ENCODE results near the gene TXNDC12. TPM values are rescaled to one million over a fixed set of nuclear protein-coding genes. Genes with fewer than 3 reads are reported as not detected.
"Not testable (repeated sequence)": the region's sequence is repeated elsewhere in the genome, so short reads cannot be mapped to it uniquely, and the experiment has no call there.

TXNDC12 gene
- 10 to 100 TPM in 3 of 4 donors, 1 to 10 TPM in 1; 5.9 to 67.1 (median 39.1) TPM for total RNA-seq

DNA sequence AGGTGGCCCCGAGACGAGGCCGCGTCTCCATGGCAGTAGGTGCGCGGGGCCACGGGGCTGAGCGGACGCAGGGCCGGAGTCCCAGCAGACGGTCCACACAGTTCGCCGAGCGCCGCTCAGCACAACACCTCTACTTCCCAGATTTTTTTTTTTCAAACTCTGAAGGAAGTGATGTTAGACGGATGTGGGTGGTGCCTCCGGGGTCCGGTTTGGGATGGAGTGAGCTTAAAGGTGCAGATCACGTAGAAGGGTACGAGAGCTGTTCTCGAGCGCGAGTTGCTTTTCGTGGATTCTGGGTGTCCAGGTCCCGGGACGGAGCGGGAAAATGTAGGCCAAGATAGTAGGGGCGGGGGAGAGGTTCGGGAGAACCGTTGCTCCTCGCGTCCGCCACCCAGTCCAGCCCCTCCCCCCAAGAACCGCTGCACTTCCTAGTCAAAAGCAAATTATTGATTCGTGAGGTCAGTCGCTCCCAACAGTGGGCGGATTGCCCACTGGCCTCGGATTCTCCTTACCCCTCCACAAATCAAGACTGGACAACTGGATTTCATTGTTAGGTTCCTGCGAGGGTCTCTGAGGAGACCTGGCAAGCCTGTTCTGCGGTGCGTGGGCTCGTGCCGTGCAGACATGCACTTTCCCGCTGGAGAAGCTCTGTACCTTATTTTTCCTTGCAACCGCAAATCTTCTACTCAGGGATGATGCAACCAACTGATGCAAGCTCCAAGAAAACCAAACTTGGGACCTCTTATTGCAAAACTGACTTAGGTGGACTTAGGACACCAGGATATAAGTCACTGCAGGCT is at the start of gene TXNDC12:
TXNDC12 (minus strand) TSS at position 126 of the 800 bp plus-strand sequence; CDS start at position 31, 95 bp downstream.
- Histone ChIP-seq H3K4me1 (peaks cover 0 to 10% of the 10 kb centered on the region in 2 donors), H3K27me3 (no peaks in the 10 kb centered on the region), H3K27ac (peak within 1 kb of the TSS; percentile 90), H3K4me3 (peak within 1 kb of the TSS; percentile 65 to 77), H3K9me3 (no peaks in the 10 kb centered on the region), H3K36me3 (no peaks in the 10 kb centered on the region)
- peak; percentile 42 to 65 for TF ChIP-seq POLR2A (IDR thresholded peaks at IDR 0.05)
- TF ChIP-seq, protein P1, sequence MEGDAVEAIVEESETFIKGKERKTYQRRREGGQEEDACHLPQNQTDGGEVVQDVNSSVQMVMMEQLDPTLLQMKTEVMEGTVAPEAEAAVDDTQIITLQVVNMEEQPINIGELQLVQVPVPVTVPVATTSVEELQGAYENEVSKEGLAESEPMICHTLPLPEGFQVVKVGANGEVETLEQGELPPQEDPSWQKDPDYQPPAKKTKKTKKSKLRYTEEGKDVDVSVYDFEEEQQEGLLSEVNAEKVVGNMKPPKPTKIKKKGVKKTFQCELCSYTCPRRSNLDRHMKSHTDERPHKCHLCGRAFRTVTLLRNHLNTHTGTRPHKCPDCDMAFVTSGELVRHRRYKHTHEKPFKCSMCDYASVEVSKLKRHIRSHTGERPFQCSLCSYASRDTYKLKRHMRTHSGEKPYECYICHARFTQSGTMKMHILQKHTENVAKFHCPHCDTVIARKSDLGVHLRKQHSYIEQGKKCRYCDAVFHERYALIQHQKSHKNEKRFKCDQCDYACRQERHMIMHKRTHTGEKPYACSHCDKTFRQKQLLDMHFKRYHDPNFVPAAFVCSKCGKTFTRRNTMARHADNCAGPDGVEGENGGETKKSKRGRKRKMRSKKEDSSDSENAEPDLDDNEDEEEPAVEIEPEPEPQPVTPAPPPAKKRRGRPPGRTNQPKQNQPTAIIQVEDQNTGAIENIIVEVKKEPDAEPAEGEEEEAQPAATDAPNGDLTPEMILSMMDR (IDR thresholded peaks at IDR 0.05): no peak
- intact Hi-C loops (cut with DNase I; ENCODE audit: low total_unique reads): no loop called here
- DNase-seq: peak; percentile 71 to 83

DNA sequence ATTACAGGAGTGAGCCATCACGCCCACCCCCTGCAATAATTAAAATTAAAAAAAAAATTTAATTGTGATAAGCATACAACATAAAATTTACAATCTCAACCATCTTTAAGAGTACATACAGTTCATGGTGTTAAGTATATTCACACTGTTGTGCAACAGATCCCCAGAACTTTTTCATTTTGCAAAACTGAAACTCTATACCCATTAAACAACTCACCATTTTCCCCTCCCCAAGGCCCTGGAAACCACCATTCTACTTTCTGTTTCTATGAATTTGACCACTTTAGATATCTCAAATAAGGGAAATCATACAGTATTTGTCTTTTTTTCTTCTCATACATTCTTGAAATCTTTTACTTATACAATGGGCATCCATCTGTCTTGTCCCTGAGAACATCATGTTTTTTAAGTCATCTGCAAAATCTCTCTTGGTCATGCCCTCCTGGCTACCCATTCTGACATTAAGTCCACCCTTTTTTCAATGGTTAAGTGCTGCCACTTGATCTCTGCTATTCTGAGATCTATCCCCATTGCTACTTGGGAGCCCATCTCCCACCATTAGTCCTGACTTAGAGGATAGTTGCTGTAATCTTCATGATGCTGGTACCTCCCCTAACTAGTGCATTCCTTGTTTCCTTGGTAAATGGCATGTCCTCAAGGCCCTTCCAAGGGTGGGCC is 47.5 kb upstream of the TXNDC12 start:
- Histone ChIP-seq H3K27ac (no peak overlapping the region), H3K9me3 (no peaks in the 10 kb centered on the region), H3K4me1 (no peaks in the 10 kb centered on the region), H3K36me3 (no peaks in the 10 kb centered on the region), H3K4me3 (no peak overlapping the region), H3K27me3 (no peaks in the 10 kb centered on the region)
- DNase-seq: no peak
- TF ChIP-seq POLR2A (IDR thresholded peaks at IDR 0.05): no peak
- TF ChIP-seq, protein P1 (IDR thresholded peaks at IDR 0.05): no peak
- intact Hi-C loops (cut with DNase I; ENCODE audit: low total_unique reads): no loop called here

DNA sequence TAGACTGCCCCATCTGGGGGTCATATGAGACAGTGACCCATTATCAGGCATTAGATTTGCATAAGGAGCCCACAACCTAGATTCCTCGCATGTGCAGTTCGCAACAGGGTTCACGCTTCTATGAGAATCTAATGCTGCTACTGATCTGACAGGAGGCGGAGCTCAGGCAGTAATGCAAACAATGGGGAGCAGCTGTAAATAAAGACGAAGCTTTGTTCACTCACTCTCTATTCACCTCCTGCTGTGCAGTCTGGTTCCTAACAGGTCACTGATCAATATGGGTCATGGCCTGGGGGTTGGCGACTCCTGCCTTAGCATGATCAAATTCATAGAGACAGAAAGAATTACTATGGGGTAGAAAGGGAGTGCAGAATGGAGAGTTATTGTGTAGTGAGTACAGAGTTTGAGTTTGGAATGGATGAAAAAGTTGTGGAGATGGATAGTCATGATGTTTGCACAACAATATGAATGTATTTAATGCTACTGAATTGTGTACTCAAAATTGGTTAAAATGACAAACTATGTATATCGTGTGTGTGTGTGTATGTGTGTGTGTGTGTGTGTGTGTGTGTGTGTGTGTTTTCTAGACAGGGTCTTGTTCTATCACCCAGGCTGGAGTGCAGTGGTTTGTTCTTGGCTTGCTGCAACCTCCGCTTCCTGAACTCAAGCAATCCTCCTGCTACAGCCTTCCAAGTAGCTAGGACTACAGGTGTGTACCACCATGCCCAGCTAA is 43.3 kb upstream of the TXNDC12 start:
- Histone ChIP-seq H3K36me3 (no peaks in the 10 kb centered on the region), H3K27me3 (no peaks in the 10 kb centered on the region), H3K4me1 (no peaks in the 10 kb centered on the region), H3K9me3 (no peaks in the 10 kb centered on the region), H3K27ac (no peak overlapping the region), H3K4me3 (no peak overlapping the region)
- no peak for DNase-seq
- TF ChIP-seq, protein P1 (IDR thresholded peaks at IDR 0.05): no peak
- no peak for TF ChIP-seq POLR2A (IDR thresholded peaks at IDR 0.05)
- intact Hi-C loops (cut with DNase I; ENCODE audit: low total_unique reads): no loop called here

DNA sequence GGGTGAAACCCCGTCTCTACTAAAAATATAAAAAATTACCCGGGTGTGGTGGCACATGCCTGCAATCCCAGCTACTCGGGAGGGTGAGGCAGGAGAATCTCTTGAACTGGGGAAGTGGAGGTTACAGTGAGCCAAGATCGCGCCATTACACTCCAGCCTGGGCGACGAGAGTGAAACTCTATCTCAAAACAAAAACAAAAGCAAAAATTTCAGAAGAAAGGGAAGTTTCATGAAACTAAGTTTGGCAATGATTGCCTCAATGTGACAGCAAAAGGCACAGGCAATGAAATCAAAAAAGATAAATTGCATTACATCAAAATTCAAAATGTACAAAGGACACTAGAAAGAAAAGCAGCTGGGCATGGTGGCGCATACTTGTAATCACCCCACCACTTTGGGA is 41.2 kb upstream of the TXNDC12 start:
- Histone ChIP-seq H3K4me1 (no peaks in the 10 kb centered on the region), H3K27me3 (no peaks in the 10 kb centered on the region), H3K27ac (no peak overlapping the region), H3K9me3 (no peaks in the 10 kb centered on the region), H3K4me3 (no peak overlapping the region), H3K36me3 (no peaks in the 10 kb centered on the region)
- no peak for DNase-seq
- intact Hi-C loops (cut with DNase I; ENCODE audit: low total_unique reads): no loop called here
- TF ChIP-seq POLR2A (IDR thresholded peaks at IDR 0.05): no peak
- TF ChIP-seq, protein P1 (IDR thresholded peaks at IDR 0.05): no peak

DNA sequence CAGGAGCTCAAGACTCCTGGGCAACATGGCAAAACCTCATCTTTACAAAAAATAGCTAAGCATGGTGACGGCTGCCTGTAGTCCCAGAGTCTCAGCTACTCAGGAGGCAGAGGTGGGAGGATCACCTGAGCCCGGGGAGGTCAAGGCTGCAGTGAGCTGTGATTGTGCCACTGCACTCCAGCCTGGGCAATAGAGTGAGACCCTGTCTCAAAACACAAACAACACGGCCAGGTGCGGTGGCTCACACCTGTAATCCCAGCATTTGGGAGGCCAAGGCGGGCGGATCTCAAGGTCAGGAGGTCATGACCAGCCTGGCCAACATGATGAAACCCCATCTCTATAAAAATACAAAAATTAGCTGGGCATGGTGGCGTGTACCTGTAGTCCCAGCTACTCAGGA is 39.3 kb upstream of the TXNDC12 start:
- H3K9me3 ChIP-seq; H3K36me3 ChIP-seq; intact Hi-C loops (cut with DNase I; ENCODE audit: low total_unique reads); H3K27me3 ChIP-seq; H3K4me1 ChIP-seq; DNase-seq; H3K4me3 ChIP-seq; H3K27ac ChIP-seq: not testable (repeated sequence)

DNA sequence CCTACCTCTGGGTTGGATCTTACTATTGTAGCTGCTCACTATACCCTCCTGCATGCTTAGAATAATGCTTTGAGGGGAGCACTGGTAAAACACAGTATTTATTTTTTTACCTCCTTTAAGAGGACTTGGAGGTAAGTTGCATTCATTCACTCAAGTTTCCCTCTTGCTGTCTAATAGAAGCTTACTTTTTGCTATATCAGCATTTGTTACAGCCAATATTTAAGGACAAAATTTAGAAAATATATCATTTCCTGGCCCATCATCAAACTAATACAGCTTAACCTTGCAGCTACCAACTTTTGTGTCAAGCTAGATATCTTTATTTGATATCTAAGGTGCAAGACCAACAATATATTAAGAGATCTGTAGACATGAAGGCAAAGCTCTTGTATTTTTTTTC is 32.9 kb upstream of the TXNDC12 start:
- H3K27ac ChIP-seq; H3K4me3 ChIP-seq; H3K9me3 ChIP-seq; H3K27me3 ChIP-seq; H3K4me1 ChIP-seq; intact Hi-C loops (cut with DNase I; ENCODE audit: low total_unique reads); H3K36me3 ChIP-seq; DNase-seq: not testable (repeated sequence)

All from uterus (tissue), 4 donors.